Panc1 (cell line): ENCODE measurements around the gene TRIO. TPM values are rescaled to one million over a fixed set of nuclear protein-coding genes. Genes with fewer than 3 reads are reported as not detected.

ENCODE experiments used
- ATAC-seq: fragments of 200-7000 bp; cut with Tn5 transposase; 2 replicates; pipeline ENCODE4 v1.9.1; 2020; ENCODE audit warnings: mild to moderate bottlenecking, moderate library complexity
- BruUV-seq: library from RNA; stranded (reverse); fragments of 400-500 nt; replicated peaks from 2 replicates; lab custom pipeline; 2021; lab: Mats Ljungman, UMichigan
- CTCF ChIA-PET: fragments of 300-600 bp; sonication (Branson Sonifier 250); formaldehyde crosslinking; loops from one replicate; lab custom pipeline; 2022; ENCODE audit warnings: antibody characterized with exemption; lab: Charles Lee
- POLR2A ChIA-PET: fragments of 300-600 bp; sonication (Branson Sonifier 250); formaldehyde crosslinking; loops from one replicate; lab custom pipeline; 2022; ENCODE audit warnings: antibody characterized with exemption; lab: Charles Lee
- DNase-seq: peaks from one replicate; pipeline ENCODE4 v3.0.0-alpha.2; 2010; ENCODE audit warnings: low read depth, low spot score
- H3K27ac ChIP-seq: 2 replicates; pipeline ENCODE4 v1.5.1; 2011; ENCODE audit warnings: mild to moderate bottlenecking, low read length, inconsistent platforms
- H3K27me3 ChIP-seq: fragments of 200-500 bp; sonication (Bioruptor generic); 2 replicates; pipeline ENCODE4 v1.6.0; 2014; ENCODE audit warnings: low read length, inconsistent platforms; ENCODE audit not compliant: control insufficient read depth, insufficient read depth
- H3K36me3 ChIP-seq: fragments of 200-500 bp; sonication (Bioruptor generic); 2 replicates; pipeline ENCODE4 v1.5.1; 2014; ENCODE audit warnings: inconsistent platforms, mild to moderate bottlenecking, low read length, moderate library complexity; ENCODE audit not compliant: control insufficient read depth, insufficient read depth
- H3K4me1 ChIP-seq: 2 replicates; pipeline ENCODE4 v1.5.1; 2011; ENCODE audit warnings: inconsistent platforms, mild to moderate bottlenecking, low read length, moderate library complexity; ENCODE audit not compliant: control insufficient read depth, insufficient read depth
- H3K4me3 ChIP-seq, 2 experiments: 2 replicates each; pipeline ENCODE4 v1.5.1; 2011 to 2012; ENCODE audit warnings: low read depth in 2 of 2, low read length in 2 of 2, mild to moderate bottlenecking in 2 of 2, inconsistent platforms in 1 of 2, moderate library complexity in 1 of 2
- H3K9me3 ChIP-seq: fragments of 200-500 bp; sonication (Bioruptor generic); 2 replicates; pipeline ENCODE4 v1.5.1; 2014; ENCODE audit warnings: low read depth, mild to moderate bottlenecking, inconsistent platforms, low read length, moderate library complexity; ENCODE audit not compliant: control insufficient read depth, insufficient read depth
- CTCF ChIP-seq: fragments of 450-650 bp; IDR thresholded peaks from 2 replicates; pipeline ENCODE4 v1.5.1; 2017; ENCODE audit warnings: mild to moderate bottlenecking
- POLR2AphosphoS5 ChIP-seq: IDR thresholded peaks from 2 replicates; pipeline ENCODE4 v1.6.1; 2012; ENCODE audit warnings: mild to moderate bottlenecking, low read depth, low read length, moderate library complexity
- REST ChIP-seq, 2 experiments: IDR thresholded peaks; 2 replicates each; pipeline ENCODE4 v1.6.1; 2011 to 2012; ENCODE audit warnings: low read depth in 2 of 2, control low read depth in 1 of 2, low read length in 1 of 2, mild to moderate bottlenecking in 1 of 2, moderate library complexity in 1 of 2; ENCODE audit not compliant: insufficient read depth in 1 of 2
- SIN3A ChIP-seq: IDR thresholded peaks from 2 replicates; pipeline ENCODE4 v1.6.1; 2012; ENCODE audit warnings: low read depth, mild to moderate bottlenecking, low read length, moderate library complexity, borderline replicate concordance; ENCODE audit not compliant: insufficient read depth
- TCF7L2 ChIP-seq: IDR thresholded peaks from 2 replicates; pipeline ENCODE4 v1.6.1; 2011; ENCODE audit warnings: mild to moderate bottlenecking, low read depth, low read length, inconsistent platforms
- in situ Hi-C: cut with HindIII; loops from 2 replicates; pipeline ENCODE4 v1.10.0; 2016; ENCODE audit warnings: low sequenced_read_pairs, low pct_unique_long_range_greater_than_20kb
- intact Hi-C: fragments of 100-400 bp; cut with micrococcal nuclease; formaldehyde crosslinking; loops from one replicate; pipeline ENCODE4 v1.10.0; 2022; ENCODE audit not compliant: unreplicated experiment
- total RNA-seq: library from RNA; stranded (reverse); gene quantifications from one replicate; pipeline ENCODE4 v1.2.1, GENCODE V29; 2021; ENCODE audit not compliant: unreplicated experiment

Gene TRIO
- total RNA-seq, 1 experiment from 2014 or later: 349 TPM

GRCh38 chr5:14158890-14159666, 15.9 kb downstream of the TRIO start:
- ChIA-PET CTCF (interaction anchor here (0.5 kb wide), 1 partner anchor 171 kb away, joined by 3 read pairs; no protein-coding TSS in a partner anchor), POLR2A (interaction anchor here (0.7 to 1.6 kb wide), 6 partner anchors 8 to 26 kb away, joined by 3 to 8 read pairs (median 5); no protein-coding TSS in a partner anchor)
- in situ Hi-C loops (no loop called here), intact Hi-C loops (no loop called here)
- DNase-seq (no peak), ATAC-seq (no peak)
- Histone ChIP-seq H3K4me1 (peaks cover 94% of the 10 kb centered on the region), H3K27me3 (no peaks in the 10 kb centered on the region), H3K27ac (peak overlapping the region; percentile 99), H3K4me3 (no peak overlapping the region), H3K9me3 (peaks cover 4% of the 10 kb centered on the region; the same call in 1 of the 2 replicates), H3K36me3 (no peaks in the 10 kb centered on the region; the same call in 1 of the 2 replicates)
- BruUV-seq: TSS peak; percentile 2
- no peak for TF ChIP-seq SIN3A
- no peak for TF ChIP-seq POLR2AphosphoS5
- no peak for TF ChIP-seq REST (IDR thresholded peaks at IDR 0.05; ENCODE audit: insufficient read depth in 1 of 2, low read depth in 2 of 2, low read length in 1 of 2)
- TF ChIP-seq TCF7L2: no peak
- no peak for TF ChIP-seq CTCF

- ChIA-PET CTCF (no interaction called here), POLR2A (no interaction called here)
- no peak for TF ChIP-seq CTCF
- TF ChIP-seq SIN3A: no peak
- no peak for TF ChIP-seq TCF7L2
- TF ChIP-seq POLR2AphosphoS5: peak; percentile 26; the same call in 1 of the 2 replicates
- TF ChIP-seq REST (IDR thresholded peaks at IDR 0.05; ENCODE audit: insufficient read depth in 1 of 2, low read depth in 2 of 2, low read length in 1 of 2): no peak
- Histone ChIP-seq H3K27ac (peak overlapping the region; percentile 99), H3K27me3 (no peaks in the 10 kb centered on the region), H3K4me1 (peaks cover 94% of the 10 kb centered on the region), H3K4me3 (no peak overlapping the region), H3K36me3 (no peaks in the 10 kb centered on the region), H3K9me3 (peaks cover 7% of the 10 kb centered on the region; the same call in 1 of the 2 replicates)
- ATAC-seq (no peak), DNase-seq (no peak)
- intact Hi-C loops (no loop called here), in situ Hi-C loops (no loop called here)
- BruUV-seq: no TSS peak
Measured at GRCh38 chr5:14161825-14162556, 18.8 kb downstream of the TRIO start.
